Activated CD4-positive, alpha-beta T cell treated with anti-CD3 and anti-CD28 coated beads, Interleukin-2, Interleukin-4, amounts not matched to agents 100 ng/mL and 50 ng/mL, durations not matched to agents 16 hours and 8 hours (primary cell): ENCODE results near the gene CHRNB2.

Experiments
- DNase-seq: peaks from one replicate; pipeline ENCODE4 v3.0.0-alpha.2; 2020; ENCODE audit warnings: low spot score

Gene CHRNB2

GRCh38 chr1:154552036-154552435, 15.5 kb upstream of the CHRNB2 start:
- no peak for DNase-seq

GRCh38 chr1:154553056-154554030, 14.2 kb upstream of the CHRNB2 start:
- DNase-seq, result no peak

- DNase-seq, result no peak
Measured at GRCh38 chr1:154556422-154556821, 11.2 kb upstream of the CHRNB2 start.

- no peak for DNase-seq
Measured at GRCh38 chr1:154557248-154557938, 10.2 kb upstream of the CHRNB2 start.

- no peak for DNase-seq
Measured at GRCh38 chr1:154557939-154558719, 9.4 kb upstream of the CHRNB2 start, which contains the start of gene UBE2Q1. Gene UBE2Q1, minus strand, starts transcription at chr1:154558662. Its CDS starts 109 bp downstream, at chr1:154558553.

GRCh38 chr1:154558720-154559465, 8.7 kb upstream of the CHRNB2 start:
- DNase-seq, result peak; percentile 99

GRCh38 chr1:154559466-154560044, 8.0 kb upstream of the CHRNB2 start:
- DNase-seq, result peak; percentile 91

- DNase-seq, result no peak
Measured at GRCh38 chr1:154565876-154566275, 1.7 kb upstream of the CHRNB2 start.

- no peak for DNase-seq
Measured at GRCh38 chr1:154568157-154568815, 708 bp downstream of the CHRNB2 start.

- DNase-seq, result no peak
Measured at GRCh38 chr1:154571244-154571963, 3.8 kb downstream of the CHRNB2 start.

GRCh38 chr1:154571964-154572288, 4.3 kb downstream of the CHRNB2 start:
- no peak for DNase-seq

- no peak for DNase-seq
Measured at GRCh38 chr1:154572468-154573167, 5.0 kb downstream of the CHRNB2 start.

- no peak for DNase-seq
Measured at GRCh38 chr1:154573168-154573510, 5.6 kb downstream of the CHRNB2 start.

- DNase-seq, result no peak
Measured at GRCh38 chr1:154574716-154575115, 7.1 kb downstream of the CHRNB2 start.

GRCh38 chr1:154575147-154575927, 7.8 kb downstream of the CHRNB2 start:
- no peak for DNase-seq

GRCh38 chr1:154575951-154576566, 8.5 kb downstream of the CHRNB2 start:
- DNase-seq, result no peak

GRCh38 chr1:154577346-154578057, 9.9 kb downstream of the CHRNB2 start:
- DNase-seq, result no peak

GRCh38 chr1:154578058-154578418, 10.5 kb downstream of the CHRNB2 start:
- no peak for DNase-seq
